ENCODE measurements around the gene DKK3. TPM values are rescaled to one million over a fixed set of nuclear protein-coding genes. Genes with fewer than 3 reads are reported as not detected.
A peak's percentile ranks its signal among the peaks of the same experiment; 100 is the strongest.

The DKK3 gene
- total and polyA plus RNA-seq, 2 of the 13 experiments (the other 11 are each of a cell fraction or from before 2014, with no cell fraction given): 0.09 to 0.67 TPM

GRCh38 chr11:11989774-11990744, 18.4 kb downstream of the DKK3 start:
- Histone ChIP-seq H3K36me3 (replicated peaks in 1 of 2; ENCODE audit: control insufficient read depth in 1 of 2, insufficient read depth in 2 of 2, low read length in 2 of 2) (no peaks in the 10 kb centered on the region), H3K27me3 (ENCODE audit: control insufficient read depth in 1 of 2, insufficient read depth in 2 of 2, low read length in 2 of 2) (peaks cover 0 to 7% of the 10 kb centered on the region in 2 experiments; a peak in 2 of 5 replicates), H3K4me3 (replicated peaks in 1 of 3; ENCODE audit: insufficient read depth in 1 of 3, low read depth in 2 of 3, low read length in 3 of 3) (no peak overlapping the region), H3K27ac (ENCODE audit: extremely low read length, insufficient read depth, low read length) (no peak overlapping the region), H2AFZ (ENCODE audit: low read length) (no peak overlapping the region), H4K20me1 (ENCODE audit: insufficient read depth, low read length) (no peaks in the 10 kb centered on the region), H3K9ac (ENCODE audit: insufficient read depth, low read depth, low read length) (no peak overlapping the region), H3K4me2 (ENCODE audit: low read depth, low read length) (no peak overlapping the region), H3K79me2 (ENCODE audit: insufficient read depth, low read length) (no peaks in the 10 kb centered on the region), H3K9me3 (ENCODE audit: low read length) (no peaks in the 10 kb centered on the region), H3K4me1 (ENCODE audit: insufficient read depth, low read length) (peaks cover 36% of the 10 kb centered on the region)
- ChIA-PET CTCF (ENCODE audit: low intra/inter-chr PET ratio, low total read pairs) (no interaction called here), POLR2A (no interaction called here)
- ATAC-seq (no peak), DNase-seq (ENCODE audit: low spot score) (no peak), FAIRE-seq (no peak)
- 47% methylated on average over 5 of the region's 8 CpGs for WGBS (ENCODE audit: low lambda C conversion rate)
- peak; percentile 65 for TF ChIP-seq ZNF629 (CRISPR knock-in tag; conservative IDR thresholded peaks at IDR 0.05)
- TF ChIP-seq CEBPB (IDR thresholded peaks at IDR 0.05; ENCODE audit: borderline replicate concordance, low read depth, low read length): no peak
- BruUV-seq (replicated peaks): no TSS peak
- intact Hi-C loops (cut with micrococcal nuclease; ENCODE audit: unreplicated experiment) (no loop called here), in situ Hi-C loops (cut with HindIII; ENCODE audit: extremely low pct_ligation_motif_present, low pct_unique_long_range_greater_than_20kb) (no loop called here)

- FAIRE-seq: no peak
- BruUV-seq (replicated peaks): no TSS peak
- Histone ChIP-seq H2AFZ (ENCODE audit: low read length) (no peak overlapping the region), H3K4me1 (ENCODE audit: insufficient read depth, low read length) (peaks cover 32% of the 10 kb centered on the region), H3K9me3 (ENCODE audit: low read length) (no peaks in the 10 kb centered on the region), H3K27ac (ENCODE audit: extremely low read length, insufficient read depth, low read length) (no peak overlapping the region), H3K36me3 (replicated peaks in 1 of 2; ENCODE audit: control insufficient read depth in 1 of 2, insufficient read depth in 2 of 2, low read length in 2 of 2) (no peaks in the 10 kb centered on the region), H3K4me3 (replicated peaks in 1 of 3; ENCODE audit: insufficient read depth in 1 of 3, low read depth in 2 of 3, low read length in 3 of 3) (no peak overlapping the region), H3K27me3 (ENCODE audit: control insufficient read depth in 1 of 2, insufficient read depth in 2 of 2, low read length in 2 of 2) (no peaks in the 10 kb centered on the region; a peak in 1 of 5 replicates), H3K79me2 (ENCODE audit: insufficient read depth, low read length) (no peaks in the 10 kb centered on the region), H3K4me2 (ENCODE audit: low read depth, low read length) (no peak overlapping the region), H4K20me1 (ENCODE audit: insufficient read depth, low read length) (no peaks in the 10 kb centered on the region), H3K9ac (ENCODE audit: insufficient read depth, low read depth, low read length) (no peak overlapping the region)
- peak; percentile 11 for DNase-seq (ENCODE audit: low spot score)
- ChIA-PET POLR2A (no interaction called here), CTCF (ENCODE audit: low intra/inter-chr PET ratio, low total read pairs) (interaction anchor here (1.6 kb wide), 1 partner anchor 55 kb away, joined by 4 read pairs; no protein-coding TSS in a partner anchor)
- TF ChIP-seq ZNF644 (CRISPR knock-in tag; IDR thresholded peaks at IDR 0.05; ENCODE audit: low read depth) (0 out of 2 replicates have a peak, but pooled peaks have one; percentile 23), ZNF724P (CRISPR knock-in tag; IDR thresholded peaks at IDR 0.05; ENCODE audit: borderline replicate concordance) (no peak), ZNF362 (CRISPR knock-in tag; IDR thresholded peaks at IDR 0.05; ENCODE audit: borderline replicate concordance) (peak; percentile 52; the same call in 1 of the 2 replicates), TEAD3 (CRISPR knock-in tag; optimal IDR thresholded peaks at IDR 0.05; ENCODE audit: borderline replicate concordance) (peak; percentile 42)
- intact Hi-C loops (cut with micrococcal nuclease; ENCODE audit: unreplicated experiment): no loop called here
- 78% methylated on average over 4 of the region's 5 CpGs for WGBS (ENCODE audit: low lambda C conversion rate)
- 0 out of 3 replicates have a peak, but pooled peaks have one; percentile 19 for ATAC-seq
- in situ Hi-C loops (cut with HindIII; ENCODE audit: extremely low pct_ligation_motif_present, low pct_unique_long_range_greater_than_20kb): no loop called here
These were observed 19.7 kb downstream of the DKK3 start for GRCh38 chr11:11988681-11989261.

All from HepG2 (cell line).